SK-N-SH (cell line): ENCODE results near the gene IP6K2. TPM values are rescaled to one million over a fixed set of nuclear protein-coding genes. Genes with fewer than 3 reads are reported as not detected.
A peak's percentile ranks its signal among the peaks of the same experiment; 100 is the strongest.

Source experiments
- CHD2 ChIP-seq: fragments of 150-350 bp; IDR thresholded peaks from 2 replicates; pipeline ENCODE4 v1.6.1; 2018; ENCODE audit warnings: low read length; ENCODE audit not compliant: partially characterized antibody
- CTCF ChIP-seq: fragments of 200-600 bp; sonication (generic); IDR thresholded peaks from 2 replicates; pipeline ENCODE4 v1.6.1; 2017; ENCODE audit warnings: antibody characterized with exemption, mild to moderate bottlenecking, moderate library complexity
- ELF1 ChIP-seq: IDR thresholded peaks from 2 replicates; pipeline ENCODE4 v1.4.0; 2012
- EP300 ChIP-seq, 2 experiments: IDR thresholded peaks; 2 replicates each; pipeline versions ENCODE4 v1.4.0 to v1.6.1; 2012; ENCODE audit warnings: borderline replicate concordance in 1 of 2, low read depth in 1 of 2, low read length in 1 of 2
- FOSL2 ChIP-seq: IDR thresholded peaks from 2 replicates; pipeline ENCODE4 v1.4.0; 2012; ENCODE audit warnings: low read depth, mild to moderate bottlenecking, moderate library complexity, borderline replicate concordance
- FOXJ3 ChIP-seq: sonication (generic); formaldehyde crosslinking; IDR thresholded peaks from 2 replicates; pipeline ENCODE4 v1.5.1; 2020; ENCODE audit warnings: mild to moderate bottlenecking, missing genetic modification reagents
- FOXM1 ChIP-seq: IDR thresholded peaks from 2 replicates; pipeline ENCODE4 v1.4.0; 2012; ENCODE audit warnings: low read depth, mild to moderate bottlenecking
- GATA2 ChIP-seq: sonication (generic); formaldehyde crosslinking; IDR thresholded peaks from 2 replicates; pipeline ENCODE4 v1.5.0; 2020; ENCODE audit warnings: mild to moderate bottlenecking, missing genetic modification reagents
- JUND ChIP-seq: IDR thresholded peaks from 2 replicates; pipeline ENCODE4 v1.4.0; 2012
- MAX ChIP-seq: IDR thresholded peaks from 2 replicates; pipeline ENCODE4 v1.4.0; 2012; ENCODE audit warnings: low read depth
- MEF2A ChIP-seq: IDR thresholded peaks from 2 replicates; pipeline ENCODE4 v1.4.0; 2012; ENCODE audit warnings: low read depth, borderline replicate concordance
- MXI1 ChIP-seq: IDR thresholded peaks from 2 replicates; pipeline ENCODE4 v1.6.1; 2012; ENCODE audit warnings: mild to moderate bottlenecking, low read depth, low read length, improper control_type of control experiment
- NRF1 ChIP-seq: IDR thresholded peaks from 2 replicates; pipeline ENCODE4 v1.6.1; 2012; ENCODE audit warnings: low read depth, mild to moderate bottlenecking, low read length
- POLR2AphosphoS5 ChIP-seq: IDR thresholded peaks from 2 replicates; pipeline ENCODE4 v1.6.1; 2012; ENCODE audit warnings: low read depth, low read length
- RCOR1 ChIP-seq: fragments of 150-350 bp; IDR thresholded peaks from 2 replicates; pipeline ENCODE4 v1.6.1; 2017; ENCODE audit warnings: antibody characterized with exemption, low read length
- RFX5 ChIP-seq: IDR thresholded peaks from 2 replicates; pipeline ENCODE4 v1.6.1; 2012; ENCODE audit warnings: mild to moderate bottlenecking, improper control_type of control experiment, low read length
- RXRA ChIP-seq: IDR thresholded peaks from 2 replicates; pipeline ENCODE4 v1.4.0; 2012; ENCODE audit warnings: low read depth, mild to moderate bottlenecking, borderline replicate concordance
- SIN3A ChIP-seq: IDR thresholded peaks from 2 replicates; pipeline ENCODE4 v1.6.1; 2012; ENCODE audit warnings: low read depth, mild to moderate bottlenecking, low read length, moderate library complexity, borderline replicate concordance
- TAF1 ChIP-seq: IDR thresholded peaks from 2 replicates; pipeline ENCODE4 v1.6.1; 2012; ENCODE audit warnings: low read depth, mild to moderate bottlenecking, low read length, moderate library complexity, borderline replicate concordance
- TCF12 ChIP-seq: IDR thresholded peaks from 2 replicates; pipeline ENCODE4 v1.4.0; 2012
- ZBTB33 ChIP-seq: IDR thresholded peaks from 2 replicates; pipeline ENCODE4 v1.4.0; 2012; ENCODE audit warnings: low read depth, borderline replicate concordance
- polyA plus RNA-seq, 3 experiments: library from polyadenylated mRNA; depleted of rRNA; stranded (reverse); fragments of >200 nt; gene quantifications; 2 replicates each; pipeline ENCODE4 v1.2.3, GENCODE V29; 2012

Gene IP6K2
- polyA plus RNA-seq, 1 of the 3 experiments (the other 2 are of a cell fraction) = 178 TPM

- TF ChIP-seq NRF1 = no peak
- TF ChIP-seq RXRA = no peak
- no peak for TF ChIP-seq CHD2
- TF ChIP-seq EP300 (IDR thresholded peaks at IDR 0.05; ENCODE audit: borderline replicate concordance in 1 of 2, low read depth in 1 of 2, low read length in 1 of 2) = peak in 1 of 2 experiments; percentile 38; a peak in 1 of 4 replicates
- no peak for TF ChIP-seq MEF2A
- TF ChIP-seq ELF1 = no peak
- TF ChIP-seq SIN3A = no peak; the same call in 1 of the 2 replicates
- 0 out of 2 replicates have a peak, but pooled peaks have one; percentile 14 for TF ChIP-seq TAF1
- TF ChIP-seq ZBTB33 = no peak
- TF ChIP-seq CTCF = no peak
- peak; percentile 71 for TF ChIP-seq TCF12
- no peak for TF ChIP-seq FOXJ3 (CRISPR knock-in tag)
- TF ChIP-seq GATA2 (CRISPR knock-in tag) = no peak
- TF ChIP-seq FOSL2 = peak; percentile 33; the same call in 1 of the 2 replicates
- no peak for TF ChIP-seq POLR2AphosphoS5
- TF ChIP-seq FOXM1 = no peak
- no peak for TF ChIP-seq RFX5
- TF ChIP-seq MAX = 0 out of 2 replicates have a peak, but pooled peaks have one; percentile 31
- no peak for TF ChIP-seq MXI1
- peak; percentile 57 for TF ChIP-seq JUND
- no peak for TF ChIP-seq RCOR1
These were observed 22.2 kb downstream of the IP6K2 start (continued) for GRCh38 chr3:48694610-48695392.
